Measurements from ENCODE around the gene BORCS6. TPM values are rescaled to one million over a fixed set of nuclear protein-coding genes. Genes with fewer than 3 reads are reported as not detected.
"Not testable (repeated sequence)": the region's sequence is repeated elsewhere in the genome, so short reads cannot be mapped to it uniquely, and the experiment has no call there.

The BORCS6 gene
- polyA plus RNA-seq, 1 donor from 2014 or later = 12.1 TPM

DNA sequence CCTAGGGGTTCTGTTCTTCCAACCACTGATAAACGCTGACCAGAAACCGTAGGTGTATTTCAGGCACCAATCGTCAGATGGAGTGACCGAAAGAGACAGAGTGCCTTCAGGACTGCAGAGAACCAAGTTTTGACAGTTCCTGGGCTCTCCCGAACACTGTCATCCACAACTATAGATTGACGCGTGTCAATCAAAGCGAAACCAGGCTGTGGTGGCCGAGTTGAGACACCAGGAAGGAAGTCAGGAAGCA lies 32.3 kb upstream of the BORCS6 start:
- Histone ChIP-seq H3F3A (ENCODE audit: insufficient read depth, low read length, poor library complexity, severe bottlenecking) (peaks cover 10% of the 10 kb centered on the region), H3K36me3 (ENCODE audit: insufficient read depth, low read length) (peaks cover 1% of the 10 kb centered on the region), H3K27me3 (ENCODE audit: insufficient read depth, low read depth, low read length) (no peaks in the 10 kb centered on the region), H3K9ac (ENCODE audit: low read length) (peak overlapping the region; percentile 83), H3K79me2 (replicated peaks; ENCODE audit: insufficient read depth, low read length) (no peaks in the 10 kb centered on the region), H3K4me2 (ENCODE audit: low read length) (peak overlapping the region; percentile 85), H4K20me1 (ENCODE audit: insufficient read depth) (no peaks in the 10 kb centered on the region), H2AFZ (ENCODE audit: low read depth, low read length) (peak overlapping the region; percentile 79), H3K9me3 (ENCODE audit: low read length) (no peaks in the 10 kb centered on the region), H3K9me2 (ENCODE audit: insufficient read depth, low read length) (no peaks in the 10 kb centered on the region), H3K4me3 (ENCODE audit: low read length) (peak overlapping the region; percentile 99), H3K27ac (ENCODE audit: low read length) (peak overlapping the region; percentile 97)
- peak; percentile 57 for TF ChIP-seq EP300 (conservative IDR thresholded peaks at IDR 0.05; ENCODE audit: poor library complexity, severe bottlenecking)
- TF ChIP-seq MXI1 (conservative IDR thresholded peaks at IDR 0.05; ENCODE audit: poor library complexity, severe bottlenecking) = no peak

DNA sequence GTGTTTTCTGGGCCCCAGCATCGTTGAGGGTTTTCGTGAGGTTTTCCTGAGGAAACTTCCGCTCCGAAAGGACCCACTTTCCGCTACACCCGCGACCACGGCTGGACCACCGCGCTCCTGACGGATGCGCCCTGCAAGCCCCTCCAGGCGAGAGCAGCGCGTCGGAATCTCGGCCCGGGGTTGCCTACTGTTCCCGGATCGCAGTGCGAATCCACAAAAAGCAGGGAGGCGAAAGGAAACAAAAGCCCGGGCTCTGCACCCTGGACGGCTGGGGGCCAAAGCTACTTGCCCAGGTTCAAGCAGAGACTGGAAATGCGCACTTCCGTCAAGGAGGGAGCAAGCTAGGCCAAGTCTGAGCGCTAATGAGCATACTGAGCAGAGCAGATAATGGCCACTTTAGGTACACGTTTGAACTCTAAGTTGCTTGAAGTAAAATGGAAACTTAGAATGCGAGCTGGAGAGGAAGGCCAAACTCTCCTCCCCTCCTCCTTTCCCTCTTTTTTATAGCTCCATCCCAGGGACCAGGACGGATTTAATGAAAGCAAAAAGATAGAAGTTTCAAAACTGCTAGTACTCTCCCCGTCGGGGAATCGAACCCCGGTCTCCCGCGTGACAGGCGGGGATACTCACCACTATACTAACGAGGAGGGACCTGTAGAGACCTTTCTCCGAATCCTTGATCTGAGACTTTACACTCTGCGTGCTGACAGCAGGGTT lies 31.8 kb upstream of the BORCS6 start:
- H3K4me3 ChIP-seq (ENCODE audit: low read length) = peak overlapping the region; percentile 99
- H3K79me2 ChIP-seq (replicated peaks; ENCODE audit: insufficient read depth, low read length) = no peaks in the 10 kb centered on the region
- H3K4me2 ChIP-seq (ENCODE audit: low read length) = peak overlapping the region; percentile 85
- no peaks in the 10 kb centered on the region for H3K9me2 ChIP-seq (ENCODE audit: insufficient read depth, low read length)
- peak overlapping the region; percentile 83 for H3K9ac ChIP-seq (ENCODE audit: low read length)
- peak overlapping the region; percentile 40 for H2AFZ ChIP-seq (ENCODE audit: low read depth, low read length)
- H3K9me3 ChIP-seq (ENCODE audit: low read length) = no peaks in the 10 kb centered on the region
- peak overlapping the region; percentile 97 for H3K27ac ChIP-seq (ENCODE audit: low read length)
- H3F3A ChIP-seq (ENCODE audit: insufficient read depth, low read length, poor library complexity, severe bottlenecking) = peaks cover 10% of the 10 kb centered on the region
- H3K27me3 ChIP-seq (ENCODE audit: insufficient read depth, low read depth, low read length) = no peaks in the 10 kb centered on the region
- H3K36me3 ChIP-seq (ENCODE audit: insufficient read depth, low read length) = no peaks in the 10 kb centered on the region
- no peak for TF ChIP-seq POLR2AphosphoS5 (IDR thresholded peaks at IDR 0.05)
- TF ChIP-seq TAF1 (IDR thresholded peaks at IDR 0.05; ENCODE audit: low read depth) = no peak
- TF ChIP-seq MXI1 (conservative IDR thresholded peaks at IDR 0.05; ENCODE audit: poor library complexity, severe bottlenecking) = no peak
- TF ChIP-seq SMC3 (conservative IDR thresholded peaks at IDR 0.05; ENCODE audit: poor library complexity) = peak; percentile 11
- H4K20me1 ChIP-seq (ENCODE audit: insufficient read depth) = no peaks in the 10 kb centered on the region

DNA sequence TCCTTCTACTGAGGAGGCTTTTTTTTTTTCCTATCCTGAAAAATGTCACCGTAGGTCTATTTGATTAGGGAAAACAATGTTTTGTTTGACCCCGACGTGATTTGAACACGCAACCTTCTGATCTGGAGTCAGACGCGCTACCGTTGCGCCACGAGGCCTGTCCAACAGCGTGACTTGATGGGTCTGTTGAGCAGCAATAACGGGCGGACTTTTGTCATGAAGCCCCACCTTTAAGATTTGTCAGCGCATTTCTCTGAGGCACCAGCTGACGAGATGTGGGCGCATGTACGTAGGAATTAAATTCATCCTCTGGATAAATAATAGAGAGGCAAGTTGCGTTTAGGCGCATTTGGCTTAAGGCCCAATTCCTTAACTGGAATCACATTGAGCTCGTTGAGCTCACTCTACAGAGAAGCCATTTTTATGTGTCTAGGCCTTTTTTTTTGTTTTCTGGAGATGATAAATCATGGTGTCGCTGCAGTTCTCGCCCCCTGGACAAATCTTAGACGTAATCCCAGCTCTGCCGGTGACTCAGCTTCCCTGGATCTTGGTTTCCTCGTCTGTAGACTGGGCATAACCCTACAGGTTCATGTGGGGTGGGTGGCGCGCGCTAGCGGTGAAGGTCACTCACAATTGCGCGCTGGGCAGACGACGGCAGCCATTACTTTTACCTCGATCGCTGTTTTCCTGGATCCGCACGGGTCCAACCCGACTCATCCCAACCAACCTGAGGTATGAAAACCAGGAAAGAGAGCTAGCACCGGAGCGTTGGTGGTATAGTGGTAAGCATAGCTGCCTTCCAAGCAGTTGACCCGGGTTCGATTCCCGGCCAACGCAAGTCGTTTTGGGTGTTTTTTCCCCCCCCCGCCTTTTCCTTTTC lies 31.0 kb upstream of the BORCS6 start:
- H3K9me2 ChIP-seq (ENCODE audit: insufficient read depth, low read length) = no peaks in the 10 kb centered on the region
- H3K79me2 ChIP-seq (replicated peaks; ENCODE audit: insufficient read depth, low read length) = no peaks in the 10 kb centered on the region
- H2AFZ ChIP-seq (ENCODE audit: low read depth, low read length) = peak overlapping the region; percentile 67
- H4K20me1 ChIP-seq (ENCODE audit: insufficient read depth) = no peaks in the 10 kb centered on the region
- no peaks in the 10 kb centered on the region for H3K36me3 ChIP-seq (ENCODE audit: insufficient read depth, low read length)
- H3K27ac ChIP-seq (ENCODE audit: low read length) = peak overlapping the region; percentile 97
- H3K27me3 ChIP-seq (ENCODE audit: insufficient read depth, low read depth, low read length) = no peaks in the 10 kb centered on the region
- peak; percentile 54 for TF ChIP-seq MXI1 (conservative IDR thresholded peaks at IDR 0.05; ENCODE audit: poor library complexity, severe bottlenecking)
- TF ChIP-seq TAF1 (IDR thresholded peaks at IDR 0.05; ENCODE audit: low read depth) = peak; percentile 88
- peak; percentile 51 for TF ChIP-seq EP300 (conservative IDR thresholded peaks at IDR 0.05; ENCODE audit: poor library complexity, severe bottlenecking)
- TF ChIP-seq RAD21 (conservative IDR thresholded peaks at IDR 0.05) = no peak
- no peak for TF ChIP-seq EZH2 (IDR thresholded peaks at IDR 0.05; ENCODE audit: borderline replicate concordance, insufficient read depth, low read length, poor library complexity, severe bottlenecking)
- TF ChIP-seq, protein P1, sequence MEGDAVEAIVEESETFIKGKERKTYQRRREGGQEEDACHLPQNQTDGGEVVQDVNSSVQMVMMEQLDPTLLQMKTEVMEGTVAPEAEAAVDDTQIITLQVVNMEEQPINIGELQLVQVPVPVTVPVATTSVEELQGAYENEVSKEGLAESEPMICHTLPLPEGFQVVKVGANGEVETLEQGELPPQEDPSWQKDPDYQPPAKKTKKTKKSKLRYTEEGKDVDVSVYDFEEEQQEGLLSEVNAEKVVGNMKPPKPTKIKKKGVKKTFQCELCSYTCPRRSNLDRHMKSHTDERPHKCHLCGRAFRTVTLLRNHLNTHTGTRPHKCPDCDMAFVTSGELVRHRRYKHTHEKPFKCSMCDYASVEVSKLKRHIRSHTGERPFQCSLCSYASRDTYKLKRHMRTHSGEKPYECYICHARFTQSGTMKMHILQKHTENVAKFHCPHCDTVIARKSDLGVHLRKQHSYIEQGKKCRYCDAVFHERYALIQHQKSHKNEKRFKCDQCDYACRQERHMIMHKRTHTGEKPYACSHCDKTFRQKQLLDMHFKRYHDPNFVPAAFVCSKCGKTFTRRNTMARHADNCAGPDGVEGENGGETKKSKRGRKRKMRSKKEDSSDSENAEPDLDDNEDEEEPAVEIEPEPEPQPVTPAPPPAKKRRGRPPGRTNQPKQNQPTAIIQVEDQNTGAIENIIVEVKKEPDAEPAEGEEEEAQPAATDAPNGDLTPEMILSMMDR (IDR thresholded peaks at IDR 0.05; ENCODE audit: poor library complexity, severe bottlenecking) = peak; percentile 44
- TF ChIP-seq POLR2AphosphoS5 (IDR thresholded peaks at IDR 0.05) = peak; percentile 33
- no peak for TF ChIP-seq SMC3 (conservative IDR thresholded peaks at IDR 0.05; ENCODE audit: poor library complexity)
- TF ChIP-seq, protein P2, sequence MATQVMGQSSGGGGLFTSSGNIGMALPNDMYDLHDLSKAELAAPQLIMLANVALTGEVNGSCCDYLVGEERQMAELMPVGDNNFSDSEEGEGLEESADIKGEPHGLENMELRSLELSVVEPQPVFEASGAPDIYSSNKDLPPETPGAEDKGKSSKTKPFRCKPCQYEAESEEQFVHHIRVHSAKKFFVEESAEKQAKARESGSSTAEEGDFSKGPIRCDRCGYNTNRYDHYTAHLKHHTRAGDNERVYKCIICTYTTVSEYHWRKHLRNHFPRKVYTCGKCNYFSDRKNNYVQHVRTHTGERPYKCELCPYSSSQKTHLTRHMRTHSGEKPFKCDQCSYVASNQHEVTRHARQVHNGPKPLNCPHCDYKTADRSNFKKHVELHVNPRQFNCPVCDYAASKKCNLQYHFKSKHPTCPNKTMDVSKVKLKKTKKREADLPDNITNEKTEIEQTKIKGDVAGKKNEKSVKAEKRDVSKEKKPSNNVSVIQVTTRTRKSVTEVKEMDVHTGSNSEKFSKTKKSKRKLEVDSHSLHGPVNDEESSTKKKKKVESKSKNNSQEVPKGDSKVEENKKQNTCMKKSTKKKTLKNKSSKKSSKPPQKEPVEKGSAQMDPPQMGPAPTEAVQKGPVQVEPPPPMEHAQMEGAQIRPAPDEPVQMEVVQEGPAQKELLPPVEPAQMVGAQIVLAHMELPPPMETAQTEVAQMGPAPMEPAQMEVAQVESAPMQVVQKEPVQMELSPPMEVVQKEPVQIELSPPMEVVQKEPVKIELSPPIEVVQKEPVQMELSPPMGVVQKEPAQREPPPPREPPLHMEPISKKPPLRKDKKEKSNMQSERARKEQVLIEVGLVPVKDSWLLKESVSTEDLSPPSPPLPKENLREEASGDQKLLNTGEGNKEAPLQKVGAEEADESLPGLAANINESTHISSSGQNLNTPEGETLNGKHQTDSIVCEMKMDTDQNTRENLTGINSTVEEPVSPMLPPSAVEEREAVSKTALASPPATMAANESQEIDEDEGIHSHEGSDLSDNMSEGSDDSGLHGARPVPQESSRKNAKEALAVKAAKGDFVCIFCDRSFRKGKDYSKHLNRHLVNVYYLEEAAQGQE (IDR thresholded peaks at IDR 0.05; ENCODE audit: borderline replicate concordance) = peak; percentile 47
- no peaks in the 10 kb centered on the region for H3K9me3 ChIP-seq (ENCODE audit: low read length)
- H3F3A ChIP-seq (ENCODE audit: insufficient read depth, low read length, poor library complexity, severe bottlenecking) = peaks cover 10% of the 10 kb centered on the region
- peak overlapping the region; percentile 44 for H3K4me2 ChIP-seq (ENCODE audit: low read length)
- H3K4me3 ChIP-seq (ENCODE audit: low read length) = peak overlapping the region; percentile 99
- H3K9ac ChIP-seq (ENCODE audit: low read length) = peak overlapping the region; percentile 83

DNA sequence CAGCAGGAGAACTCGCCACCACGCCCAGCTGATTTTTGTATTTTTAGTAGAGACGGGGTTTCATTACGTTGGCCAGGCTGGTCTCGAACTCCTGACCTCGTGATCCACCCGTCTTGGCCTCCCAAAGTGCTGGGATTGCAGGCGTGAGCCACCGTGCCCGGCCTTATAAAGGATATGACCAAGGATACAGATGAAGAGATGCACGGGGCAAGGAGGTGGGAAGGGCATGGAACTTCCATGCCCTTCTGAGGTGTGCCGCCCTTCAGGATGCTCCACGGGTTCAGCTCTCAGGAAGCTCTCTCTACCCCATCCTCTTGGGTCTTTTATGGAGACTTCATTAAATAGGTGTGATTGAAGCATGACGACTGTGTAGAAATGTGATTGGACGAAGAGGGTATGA lies 24.0 kb upstream of the BORCS6 start:
- H3K79me2 ChIP-seq (replicated peaks; ENCODE audit: insufficient read depth, low read length) = peaks cover 10% of the 10 kb centered on the region
- H3K36me3 ChIP-seq (ENCODE audit: insufficient read depth, low read length); H4K20me1 ChIP-seq (ENCODE audit: insufficient read depth); H3K9me3 ChIP-seq (ENCODE audit: low read length); H3K4me2 ChIP-seq (ENCODE audit: low read length); H3K4me3 ChIP-seq (ENCODE audit: low read length); H3F3A ChIP-seq (ENCODE audit: insufficient read depth, low read length, poor library complexity, severe bottlenecking); H3K9me2 ChIP-seq (ENCODE audit: insufficient read depth, low read length); H3K27me3 ChIP-seq (ENCODE audit: insufficient read depth, low read depth, low read length); H2AFZ ChIP-seq (ENCODE audit: low read depth, low read length); H3K27ac ChIP-seq (ENCODE audit: low read length); H3K9ac ChIP-seq (ENCODE audit: low read length): not testable (repeated sequence)
